GM18907 (cell line): Measurements from ENCODE around the gene CPHXL.

Experiments
- ATAC-seq: cut with Tn5 transposase; IDR thresholded peaks from one replicate; pipeline ENCODE4 v1.9.1; 2021; ENCODE audit warnings: mild to moderate bottlenecking, moderate library complexity; ENCODE audit not compliant: unreplicated experiment

CPHXL gene

DNA sequence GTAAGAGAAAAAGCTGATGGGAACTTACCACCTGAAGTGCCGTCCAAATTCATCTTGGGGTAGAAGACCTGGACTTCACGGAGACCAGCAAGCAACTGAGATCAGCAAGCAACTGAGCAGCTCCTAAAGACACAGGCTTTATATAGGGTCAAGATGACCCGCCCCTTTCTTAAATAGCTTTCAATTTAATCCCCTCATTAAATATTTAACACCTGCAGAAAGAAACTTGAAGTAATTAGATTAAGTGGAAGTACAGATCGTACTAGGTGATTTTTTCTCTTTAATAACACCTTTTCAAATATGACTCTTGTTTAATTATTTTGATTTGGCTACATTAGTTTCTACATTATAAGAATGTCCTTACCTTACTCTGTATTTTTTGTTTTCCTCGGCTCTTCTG, at the start of gene CPHXL:
TSS of gene CPHXL (minus strand) at position 101 of the 400 bp plus-strand sequence. CDS start at position 53, 48 bp downstream.
- no peak for ATAC-seq

DNA sequence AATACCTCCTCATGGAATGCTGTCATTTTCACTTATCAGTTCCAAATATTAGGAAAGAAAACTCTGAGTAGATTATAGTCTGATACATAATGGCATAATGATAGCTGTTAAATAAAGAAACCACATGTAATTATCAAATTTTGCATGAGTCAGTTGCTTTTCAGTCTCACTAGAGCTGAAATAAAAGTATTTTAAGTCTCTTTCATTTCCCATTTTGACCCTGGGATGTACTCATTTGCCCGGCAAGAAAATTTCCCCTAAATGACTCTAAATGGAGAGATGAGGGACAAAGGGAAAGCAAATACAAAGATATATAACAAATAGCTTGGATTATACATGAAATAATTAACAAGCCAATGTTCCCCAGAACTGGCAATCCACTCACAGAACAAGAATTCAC, 47.9 kb upstream of the CPHXL start:
- no peak for ATAC-seq

DNA sequence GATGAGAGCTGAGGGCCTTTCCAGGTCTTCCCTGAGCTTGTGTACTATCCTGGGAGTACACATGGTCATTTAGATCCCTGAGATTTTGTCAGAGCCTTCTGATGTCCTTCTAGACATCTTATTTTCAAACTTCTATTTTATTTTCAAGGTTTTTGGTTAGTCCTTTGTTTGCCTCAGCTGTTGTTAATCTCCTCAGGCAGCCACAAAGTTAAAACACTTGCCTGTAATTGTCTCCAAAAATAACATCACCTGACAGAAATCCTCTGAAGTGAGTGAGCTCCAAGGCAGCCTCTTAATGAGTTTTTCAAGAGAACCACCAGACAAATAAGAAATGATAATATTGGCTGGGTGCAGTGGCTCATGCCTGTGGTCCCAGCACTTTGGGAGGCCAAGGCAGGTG, 43.8 kb upstream of the CPHXL start:
- ATAC-seq, result no peak

DNA sequence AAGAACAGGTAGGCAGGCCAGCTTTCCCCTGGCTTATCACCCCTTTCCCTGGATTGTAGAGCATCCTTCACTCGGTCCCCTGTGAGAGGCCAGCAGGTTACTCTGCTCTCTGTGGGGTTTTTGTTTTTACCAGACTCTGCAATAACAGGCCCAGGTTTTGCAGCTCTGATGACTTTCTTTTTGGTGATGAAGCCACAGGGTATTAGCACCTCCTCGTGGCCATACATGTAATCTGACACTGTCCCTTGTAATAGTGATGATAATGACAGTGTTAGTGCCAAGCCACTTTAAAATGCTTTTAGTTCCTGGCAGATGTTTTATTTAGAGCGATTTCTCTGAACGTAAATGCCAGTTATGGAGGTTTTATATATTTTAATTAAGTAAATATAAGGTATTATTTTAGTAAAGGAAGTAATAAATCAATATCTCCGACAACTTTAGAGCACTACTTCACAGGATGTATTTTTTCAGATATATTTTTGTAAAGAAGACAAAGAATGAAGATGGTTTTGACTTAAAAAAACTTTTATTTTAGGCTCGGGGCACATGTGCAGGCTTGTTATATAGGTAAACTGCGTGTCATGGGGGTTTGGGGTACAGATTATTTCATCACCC, 38.0 kb upstream of the CPHXL start:
- ATAC-seq, result peak; percentile 90

DNA sequence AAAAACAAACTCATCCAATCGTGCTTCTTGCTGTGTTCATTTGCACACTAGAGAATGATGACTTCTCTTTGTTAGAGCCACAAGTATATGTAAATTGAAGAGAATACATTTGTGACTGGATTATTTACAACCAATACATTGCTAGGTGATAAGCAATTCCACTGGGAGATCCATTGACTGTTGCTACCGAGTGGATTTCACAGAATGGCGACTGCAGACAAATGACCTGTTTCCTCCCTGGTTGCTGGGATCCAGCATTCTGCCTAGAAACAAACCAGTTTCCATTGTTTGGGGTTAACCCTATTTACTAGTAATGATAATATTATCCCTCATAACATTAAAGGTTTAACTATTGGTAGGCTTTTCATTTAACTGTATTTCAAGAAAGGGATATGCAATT, 36.9 kb upstream of the CPHXL start:
- ATAC-seq, result no peak

DNA sequence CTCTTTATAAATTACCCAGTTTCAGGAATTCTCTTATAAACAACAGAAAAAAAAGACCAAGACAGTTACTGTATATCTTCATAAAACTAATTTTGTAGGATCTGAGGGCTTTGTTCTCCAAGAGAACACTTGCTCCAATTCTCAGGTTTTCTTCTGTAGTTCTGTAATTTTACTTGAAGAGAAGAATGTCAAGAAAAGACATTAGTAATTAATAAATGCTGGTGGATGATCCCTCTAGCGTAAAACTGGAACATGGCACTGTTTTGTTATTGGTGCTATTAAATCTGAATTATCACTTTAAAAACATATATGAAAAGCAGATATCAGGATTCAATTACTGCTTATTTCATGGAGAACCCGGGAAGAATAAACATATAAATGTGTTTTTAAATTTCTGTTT, 36.5 kb upstream of the CPHXL start:
- ATAC-seq, result no peak

DNA sequence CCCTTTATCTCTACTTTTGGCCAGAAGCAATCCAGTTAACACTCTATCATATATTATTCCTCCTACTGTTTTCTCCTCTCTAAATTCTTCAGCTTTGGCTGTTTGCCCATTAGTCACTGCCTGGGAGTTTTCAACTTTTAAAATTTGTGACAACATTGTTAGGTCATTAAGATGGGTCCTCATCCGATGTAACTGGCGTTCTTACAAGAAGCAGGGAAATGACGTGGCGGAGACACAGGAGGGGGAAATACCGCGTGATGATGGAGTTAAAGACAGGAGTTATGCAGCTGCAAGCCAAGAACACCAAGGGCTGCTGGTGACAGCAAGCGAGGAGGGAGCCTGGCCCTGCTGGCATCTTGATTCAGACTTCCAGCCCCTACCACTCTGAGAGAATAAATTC, 34.8 kb upstream of the CPHXL start:
- peak; percentile 6 for ATAC-seq

DNA sequence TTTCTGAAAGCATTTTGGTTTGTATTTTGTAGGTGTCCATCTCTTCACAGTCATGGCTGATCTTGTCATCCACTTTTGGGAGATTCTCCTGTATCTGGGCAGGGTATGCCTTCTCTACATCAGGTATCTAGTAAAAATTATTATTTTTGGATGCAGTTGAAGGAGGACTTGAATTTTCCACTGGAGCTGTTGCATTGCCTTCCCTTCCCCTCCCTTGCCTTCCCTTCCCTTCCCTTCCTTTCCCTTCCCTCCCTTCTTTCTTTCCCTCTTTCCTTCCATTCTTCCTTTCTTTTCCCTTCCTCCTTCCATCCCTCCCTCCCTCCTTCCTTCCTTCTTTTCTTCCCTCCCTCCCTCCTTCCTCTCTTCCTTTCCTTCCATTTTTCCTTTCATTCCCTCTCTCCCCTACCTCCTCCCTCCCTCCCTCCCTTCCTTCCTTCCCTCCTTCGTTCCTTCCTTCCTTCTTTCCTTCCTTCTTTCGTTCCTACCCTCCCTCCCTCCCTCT, 33.8 kb upstream of the CPHXL start:
- no peak for ATAC-seq

DNA sequence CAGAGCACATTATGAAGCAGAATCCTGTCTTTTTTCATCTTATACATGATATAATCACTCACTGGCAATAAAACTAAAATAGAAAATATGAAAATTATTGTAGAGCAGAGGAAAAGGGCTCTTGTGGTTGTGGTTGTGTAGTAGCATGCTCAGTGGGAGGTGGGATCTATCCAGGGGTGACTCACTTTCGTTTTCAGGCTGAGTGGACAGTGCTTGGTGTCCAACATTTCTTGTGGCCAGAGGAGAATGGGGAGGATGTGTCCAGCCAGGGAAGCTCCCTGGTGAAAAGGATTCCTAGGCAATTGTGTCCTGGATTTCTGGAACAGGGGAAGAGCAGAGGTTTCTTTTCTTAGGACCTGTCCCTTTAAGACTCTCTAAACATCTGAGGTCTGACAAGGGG, 31.9 kb upstream of the CPHXL start:
- peak; percentile 34 for ATAC-seq

DNA sequence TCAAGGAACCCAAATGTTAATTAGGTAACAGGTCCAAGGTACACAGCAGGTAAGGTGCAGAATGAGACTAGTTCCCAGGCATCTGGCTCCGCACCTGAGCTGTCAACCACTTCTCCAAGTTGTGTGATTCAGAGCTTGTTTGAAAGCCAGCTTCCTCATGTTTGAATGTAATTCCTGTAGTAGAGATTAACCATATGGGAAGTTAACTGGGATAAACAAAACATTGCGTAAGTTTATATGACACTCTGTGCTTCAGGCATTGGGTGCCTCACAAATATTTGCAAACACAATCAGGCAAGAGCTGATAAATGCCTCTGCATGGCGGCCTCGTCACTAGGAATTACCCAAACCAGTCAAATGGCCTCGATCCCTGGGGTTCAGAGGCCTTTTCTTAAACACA, 27.9 kb upstream of the CPHXL start:
- no peak for ATAC-seq

DNA sequence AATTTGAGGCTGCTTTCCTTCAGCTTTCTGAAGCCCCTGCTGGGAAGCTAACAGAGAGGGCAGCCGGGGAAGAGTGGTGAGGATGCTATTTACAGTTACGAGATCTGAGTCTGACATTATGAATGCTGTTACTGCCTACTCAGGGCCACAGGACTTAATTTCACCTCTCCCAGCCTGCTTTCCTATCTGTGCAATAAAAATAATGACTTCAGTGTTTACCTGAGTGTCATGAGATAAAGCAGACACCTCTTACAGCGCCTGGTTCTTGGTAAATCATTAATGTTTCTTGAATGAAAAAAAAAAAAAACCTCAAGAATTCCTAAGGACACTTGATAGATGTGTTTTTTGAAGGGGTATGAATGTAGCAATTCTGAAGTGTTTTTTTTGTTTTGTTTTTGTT, 24.2 kb upstream of the CPHXL start:
- no peak for ATAC-seq

DNA sequence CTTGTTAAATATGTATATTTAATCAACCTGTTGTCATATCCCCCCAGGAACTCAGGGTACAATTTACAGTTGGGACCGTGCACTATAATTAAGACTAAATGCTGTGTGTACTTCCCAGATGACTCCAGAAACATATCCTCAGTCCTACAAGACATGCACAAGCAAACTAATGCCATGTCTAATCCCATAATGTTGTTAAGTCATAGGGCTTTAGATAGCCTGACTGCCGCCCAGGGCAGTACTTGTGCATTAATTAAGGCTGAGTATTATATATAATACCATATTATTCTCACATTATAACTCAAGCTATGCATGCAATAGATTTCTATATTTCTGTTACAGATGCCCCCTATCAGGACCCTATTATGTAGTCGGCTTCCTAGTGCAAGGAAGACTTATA, 20.1 kb upstream of the CPHXL start:
- ATAC-seq, result no peak

DNA sequence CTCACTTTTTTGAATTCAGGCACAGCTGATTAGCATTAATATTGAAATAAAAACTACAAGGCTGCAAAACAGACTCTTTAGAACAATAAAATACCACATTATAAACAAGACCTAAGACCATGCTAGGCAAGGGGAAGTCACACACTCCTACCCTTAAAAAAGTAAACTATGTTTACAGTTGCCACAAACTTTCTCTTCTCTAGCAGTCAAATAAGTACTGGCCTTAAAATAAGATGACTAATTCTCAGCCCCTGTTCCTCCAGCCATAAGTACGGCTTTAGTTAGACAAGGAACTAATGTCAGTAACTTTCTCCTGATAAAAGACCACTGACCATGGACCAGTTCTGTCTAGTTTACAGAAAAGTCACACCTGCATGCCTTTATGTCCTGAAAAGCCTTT, 19.5 kb upstream of the CPHXL start:
- peak; percentile 44 for ATAC-seq

DNA sequence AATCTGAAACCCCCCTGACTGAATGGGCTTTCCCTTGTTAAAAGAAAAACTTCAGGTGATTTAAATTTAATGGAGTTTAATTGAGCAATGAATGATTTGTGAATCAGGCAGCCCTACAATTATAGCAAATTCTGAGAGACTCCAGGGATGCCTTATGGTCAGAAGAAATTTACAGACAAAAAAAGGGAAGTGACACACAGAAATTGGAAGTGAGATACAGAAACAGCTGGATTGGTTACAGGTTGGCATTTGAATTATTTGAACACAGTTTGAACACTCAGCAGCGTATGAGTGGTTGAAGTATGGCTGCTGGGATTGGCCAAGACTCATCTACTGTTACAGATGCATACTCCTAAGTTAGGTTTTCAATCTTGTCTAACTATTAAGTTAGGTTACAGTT, 19.0 kb upstream of the CPHXL start:
- peak; percentile 70 for ATAC-seq

DNA sequence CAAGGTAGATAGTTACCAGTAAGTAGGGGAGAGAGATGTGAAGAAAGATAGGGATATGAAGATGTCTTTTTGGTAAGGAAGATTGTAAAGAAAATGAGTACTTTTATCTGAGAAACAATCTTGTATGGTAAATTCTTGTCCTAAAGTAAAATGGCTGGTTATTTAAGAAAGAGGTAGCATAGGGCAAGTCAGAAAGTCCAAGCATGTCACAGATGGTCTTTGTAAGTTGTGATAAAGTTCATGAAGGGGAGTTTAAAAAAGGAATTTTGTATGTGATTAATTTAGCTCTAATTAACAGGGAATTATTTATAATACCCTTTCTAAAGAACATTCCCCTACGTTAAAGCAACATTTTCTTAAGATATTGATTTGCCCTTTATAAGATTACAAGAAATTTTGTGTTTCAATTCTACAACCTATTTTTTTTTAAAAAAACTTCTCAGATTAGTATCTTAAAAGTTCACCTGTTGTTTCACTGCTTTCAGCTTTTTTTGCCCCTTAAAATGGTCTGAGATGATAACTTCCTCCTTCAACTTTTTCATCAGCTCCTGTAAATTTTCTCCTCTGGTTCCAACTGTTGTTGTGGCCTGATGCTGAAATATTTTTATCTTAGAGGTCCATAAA, 16.2 kb upstream of the CPHXL start:
- ATAC-seq, result no peak

DNA sequence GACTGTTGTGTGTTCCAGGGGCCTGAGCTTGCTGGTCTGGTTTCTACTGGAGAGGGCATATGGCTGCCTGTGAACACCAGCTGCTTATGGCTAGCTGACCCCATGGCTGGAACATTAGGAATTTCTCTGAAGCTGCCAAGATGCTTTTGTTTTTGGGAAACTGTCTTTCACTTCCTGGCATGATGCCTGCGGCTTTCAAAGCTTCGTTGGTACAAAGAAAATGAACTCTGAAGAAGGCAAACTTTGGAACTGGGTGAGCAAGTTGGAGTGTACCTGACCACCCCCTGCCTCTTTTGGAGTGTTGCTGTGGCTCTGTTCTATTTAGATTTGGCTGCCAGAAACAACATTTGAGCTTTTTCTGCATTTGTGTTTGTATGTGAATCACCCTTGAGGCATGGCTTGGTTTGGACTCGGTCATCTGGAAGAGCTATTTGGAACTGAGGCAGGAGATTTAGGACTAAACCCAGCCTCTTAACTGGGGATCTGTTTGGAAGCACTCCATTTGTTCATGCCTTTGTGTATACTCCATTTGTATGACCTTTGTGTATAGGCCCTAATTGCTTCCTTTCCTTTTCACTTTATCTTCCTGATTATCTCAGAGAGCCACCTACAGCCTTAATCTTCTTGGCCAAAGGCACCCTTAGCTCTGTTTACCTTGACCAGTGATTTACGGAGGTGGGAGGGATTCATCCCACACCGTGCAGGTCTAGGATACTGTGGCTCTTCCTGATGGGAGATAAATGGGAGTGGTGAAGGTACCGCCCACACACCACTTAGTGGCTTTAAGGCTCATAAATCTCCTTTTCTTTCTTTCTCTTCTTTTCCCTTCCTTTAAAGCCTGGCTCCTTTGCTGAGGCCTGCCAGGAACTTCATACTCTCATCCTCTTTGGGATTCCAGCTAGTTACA, 7.3 kb upstream of the CPHXL start:
- no peak for ATAC-seq

DNA sequence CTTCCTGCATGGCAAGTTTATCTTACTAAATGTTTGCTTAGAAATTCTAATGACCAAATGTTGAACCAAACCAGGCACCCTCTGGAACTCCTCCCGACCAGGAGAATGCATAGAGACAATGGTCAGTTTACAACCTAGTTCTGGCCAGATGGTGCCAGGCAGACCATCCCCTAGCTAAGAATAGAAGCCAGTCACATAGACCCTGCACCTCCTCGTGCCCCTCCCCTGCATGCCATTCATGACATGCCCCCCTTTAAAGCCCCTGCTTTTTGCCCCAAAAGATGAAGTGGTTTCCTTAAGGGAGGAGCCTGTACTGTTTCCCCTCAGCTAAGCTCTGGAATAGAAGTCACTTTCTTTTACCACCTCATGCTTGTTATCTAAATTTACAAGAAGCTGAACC, 6.6 kb upstream of the CPHXL start:
- ATAC-seq, result no peak

DNA sequence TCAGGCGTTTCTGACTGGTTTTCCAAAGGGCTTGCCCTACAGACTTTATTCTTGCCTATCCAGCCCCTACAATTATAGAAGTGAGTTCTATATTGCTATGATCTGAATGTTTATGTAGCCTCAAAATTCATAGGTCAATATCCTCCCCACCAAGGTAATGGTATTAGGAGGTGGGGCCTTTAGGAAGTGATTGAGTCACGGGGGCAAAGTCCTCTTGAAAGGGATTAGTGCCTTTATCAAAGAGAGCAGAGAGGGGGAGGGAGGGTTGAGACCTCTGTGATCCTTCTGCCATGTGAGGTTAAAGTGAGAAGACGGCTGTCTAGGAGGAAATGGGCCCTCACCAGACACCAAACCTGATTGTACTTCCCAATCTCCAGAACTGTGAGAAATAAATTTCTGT, 931 bp upstream of the CPHXL start:
- ATAC-seq, result no peak

DNA sequence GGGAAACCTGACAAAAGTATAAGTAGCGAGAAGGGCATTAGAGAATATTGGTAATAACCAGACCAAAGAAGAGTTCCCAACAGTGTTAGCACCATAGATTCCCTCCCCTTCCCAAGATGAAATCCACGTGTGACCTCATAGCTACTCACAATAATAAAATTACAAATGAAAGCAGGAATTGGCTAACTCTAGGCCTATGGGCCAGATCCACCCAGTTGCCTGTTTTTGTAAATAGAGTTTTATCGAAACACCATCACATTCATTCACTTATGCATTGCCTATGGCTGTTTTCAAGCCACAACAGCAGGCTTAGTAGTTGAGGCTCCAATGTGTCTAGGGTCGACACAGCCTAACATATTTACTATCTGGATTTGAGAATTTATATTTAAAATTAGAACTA, 7.8 kb downstream of the CPHXL start:
- no peak for ATAC-seq

DNA sequence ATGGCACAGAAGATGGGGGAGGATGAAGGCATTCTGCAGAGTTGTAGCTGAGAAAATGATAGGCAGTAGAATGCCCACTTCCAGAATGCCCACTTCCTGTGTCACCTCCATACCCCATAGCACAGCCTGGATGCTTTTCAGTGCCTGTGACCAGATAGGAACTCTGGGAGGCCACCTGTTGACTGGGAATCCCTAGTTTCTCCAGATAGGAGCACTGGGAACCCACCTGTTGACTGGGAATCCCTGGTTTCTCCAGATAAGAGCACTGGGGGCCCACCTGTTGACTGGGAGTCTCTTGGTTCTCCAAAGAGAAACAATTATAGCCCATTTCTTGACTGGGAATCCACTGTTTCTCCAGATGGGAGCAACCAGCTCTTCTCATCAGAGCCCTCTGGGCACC, 11.6 kb downstream of the CPHXL start:
- ATAC-seq, result no peak

DNA sequence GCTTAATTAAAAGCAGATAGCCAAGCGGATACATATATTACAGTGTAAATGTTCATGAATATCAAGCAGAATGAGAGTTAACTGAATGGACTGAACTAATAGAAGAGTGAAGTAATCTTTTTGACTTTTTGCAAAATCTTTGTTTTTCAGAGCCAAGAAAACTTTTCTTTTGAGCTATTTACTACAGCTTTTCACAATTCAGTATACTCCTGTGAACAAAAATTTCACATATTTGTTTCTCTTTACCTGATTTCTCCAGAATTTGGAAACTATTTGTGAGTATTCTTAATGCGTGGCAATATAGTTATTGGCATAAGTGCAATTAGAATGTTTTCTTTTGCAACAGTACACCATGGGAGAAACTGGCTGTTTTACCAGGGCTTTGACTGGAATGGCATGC, 15.9 kb downstream of the CPHXL start:
- no peak for ATAC-seq

DNA sequence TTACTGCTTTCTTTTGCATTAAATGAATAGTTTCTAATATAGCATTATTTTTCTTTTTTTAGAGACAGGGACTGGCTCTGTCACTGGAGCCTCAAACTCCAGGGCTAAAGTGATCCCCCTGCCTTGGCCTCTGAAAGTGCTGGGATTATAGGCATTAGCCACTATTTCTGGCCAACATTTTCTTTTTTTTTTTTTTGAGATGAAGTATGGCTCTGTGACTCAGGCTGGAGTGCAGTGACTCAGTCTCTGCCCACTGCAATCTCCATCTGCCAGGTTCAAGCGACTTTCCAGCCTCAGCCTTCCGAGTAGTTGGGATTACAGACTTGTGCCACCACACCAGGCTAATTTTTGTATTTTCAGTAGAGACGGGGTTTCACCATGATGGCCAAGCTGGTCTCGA, 23.0 kb downstream of the CPHXL start:
- ATAC-seq, result no peak
